RKO (cell line): ENCODE measurements around the gene UBE2D4.
"Not testable (repeated sequence)": the region's sequence is repeated elsewhere in the genome, so short reads cannot be mapped to it uniquely, and the experiment has no call there.

Experiments
- DNase-seq: peaks from one replicate; pipeline ENCODE4 v3.0.0-alpha.2; 2016; ENCODE audit warnings: low spot score

UBE2D4 gene

GRCh38 chr7:43968172-43969040 is 42.2 kb downstream of the UBE2D4 start:
- DNase-seq = not testable (repeated sequence)

- DNase-seq = not testable (repeated sequence)
These were observed 43.4 kb downstream of the UBE2D4 start for GRCh38 chr7:43969586-43969985.

DNA sequence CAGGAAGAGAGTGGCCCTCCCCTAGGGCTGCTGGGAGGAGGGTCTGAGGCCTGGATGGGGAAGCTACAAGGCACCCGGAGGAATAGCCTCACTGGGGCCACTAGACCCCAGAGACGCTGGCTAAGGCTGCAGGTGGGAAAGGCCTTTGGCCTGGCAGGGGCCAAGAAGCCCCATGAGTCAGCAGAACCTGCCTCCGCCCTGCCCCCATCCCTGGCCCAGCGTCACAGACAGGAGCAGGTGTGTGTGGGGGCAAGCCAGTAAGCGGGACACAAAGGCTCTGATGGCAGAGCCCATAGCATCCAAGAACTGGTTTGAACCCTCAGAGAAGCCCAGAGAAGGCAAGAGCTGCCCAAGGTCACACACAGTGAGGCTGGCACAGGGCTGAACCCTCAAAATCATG is 44.5 kb downstream of the UBE2D4 start:
- DNase-seq = not testable (repeated sequence)

DNA sequence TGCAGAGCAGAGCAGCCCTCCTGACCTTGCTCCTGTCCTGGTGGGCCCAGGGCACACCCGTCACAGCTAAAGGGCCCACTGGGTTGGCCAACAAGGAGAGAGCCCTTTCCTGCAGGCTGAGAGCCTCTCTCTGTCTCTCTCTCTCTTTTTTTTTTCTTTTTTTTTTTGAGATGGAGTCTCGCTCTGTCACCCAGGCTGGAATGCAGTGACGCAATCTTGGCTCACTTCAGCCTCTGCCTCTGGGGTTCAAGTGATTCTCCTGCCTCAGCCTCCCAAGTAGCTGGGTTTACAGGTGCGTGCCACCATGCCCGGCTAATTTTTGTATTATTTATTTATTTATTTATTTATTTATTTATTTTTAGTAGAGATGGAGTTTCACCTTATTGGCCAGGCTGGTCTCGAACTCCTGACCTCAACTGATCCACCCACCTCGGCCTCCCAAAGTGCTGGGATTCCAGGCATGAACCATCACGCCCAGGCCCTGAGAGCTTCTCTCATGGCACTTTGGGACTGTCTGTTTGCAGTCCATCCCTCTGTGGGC is 47.9 kb downstream of the UBE2D4 start:
- DNase-seq = not testable (repeated sequence)

GRCh38 chr7:43974725-43975482 is 48.7 kb downstream of the UBE2D4 start:
- not testable (repeated sequence) for DNase-seq

DNA sequence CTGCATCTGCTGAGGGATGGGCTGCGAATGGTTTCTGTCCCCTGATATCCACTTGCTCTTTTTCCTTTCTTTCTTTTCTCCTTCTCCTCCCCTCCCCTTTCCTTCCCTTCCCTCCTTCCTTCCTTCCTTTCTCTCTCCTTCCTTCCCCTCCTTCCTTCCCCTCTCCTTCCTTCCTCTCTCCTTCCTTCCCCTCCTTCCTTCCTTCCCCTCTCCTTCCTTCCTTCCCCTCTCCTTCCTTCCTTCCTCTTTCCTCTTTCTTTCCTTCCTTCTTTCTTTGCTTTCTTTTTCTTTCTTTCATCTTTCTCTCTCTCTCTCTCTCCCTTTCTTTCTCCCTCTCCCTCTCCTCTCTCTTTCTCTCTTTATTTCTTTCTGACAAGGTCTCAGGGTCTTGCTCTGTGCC is 51.3 kb downstream of the UBE2D4 start:
- DNase-seq = no peak

DNA sequence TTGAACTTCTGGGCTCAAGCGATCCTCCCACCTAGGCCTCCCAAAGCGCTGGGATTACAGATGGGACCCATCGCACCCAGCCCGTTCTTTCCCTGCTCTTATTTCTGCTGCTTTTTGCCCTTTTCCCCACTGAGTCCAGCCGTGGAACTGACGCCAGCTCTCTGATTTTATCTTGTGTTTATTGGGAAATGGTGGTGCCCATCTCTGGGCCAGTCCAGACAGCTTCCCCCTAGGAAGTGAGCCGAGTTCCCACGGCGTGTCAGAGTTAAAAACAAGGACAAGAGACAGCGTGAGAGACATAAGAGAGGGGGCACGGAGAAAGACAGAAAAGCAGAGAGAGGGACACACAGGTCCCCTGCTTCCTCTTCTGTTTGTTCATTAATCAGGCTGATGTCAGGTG is 51.9 kb downstream of the UBE2D4 start:
- DNase-seq = not testable (repeated sequence)

- not testable (repeated sequence) for DNase-seq
These were observed 56.6 kb downstream of the UBE2D4 start for GRCh38 chr7:43982848-43983247.

- not testable (repeated sequence) for DNase-seq
These were observed 57.5 kb downstream of the UBE2D4 start for GRCh38 chr7:43983736-43984135.

DNA sequence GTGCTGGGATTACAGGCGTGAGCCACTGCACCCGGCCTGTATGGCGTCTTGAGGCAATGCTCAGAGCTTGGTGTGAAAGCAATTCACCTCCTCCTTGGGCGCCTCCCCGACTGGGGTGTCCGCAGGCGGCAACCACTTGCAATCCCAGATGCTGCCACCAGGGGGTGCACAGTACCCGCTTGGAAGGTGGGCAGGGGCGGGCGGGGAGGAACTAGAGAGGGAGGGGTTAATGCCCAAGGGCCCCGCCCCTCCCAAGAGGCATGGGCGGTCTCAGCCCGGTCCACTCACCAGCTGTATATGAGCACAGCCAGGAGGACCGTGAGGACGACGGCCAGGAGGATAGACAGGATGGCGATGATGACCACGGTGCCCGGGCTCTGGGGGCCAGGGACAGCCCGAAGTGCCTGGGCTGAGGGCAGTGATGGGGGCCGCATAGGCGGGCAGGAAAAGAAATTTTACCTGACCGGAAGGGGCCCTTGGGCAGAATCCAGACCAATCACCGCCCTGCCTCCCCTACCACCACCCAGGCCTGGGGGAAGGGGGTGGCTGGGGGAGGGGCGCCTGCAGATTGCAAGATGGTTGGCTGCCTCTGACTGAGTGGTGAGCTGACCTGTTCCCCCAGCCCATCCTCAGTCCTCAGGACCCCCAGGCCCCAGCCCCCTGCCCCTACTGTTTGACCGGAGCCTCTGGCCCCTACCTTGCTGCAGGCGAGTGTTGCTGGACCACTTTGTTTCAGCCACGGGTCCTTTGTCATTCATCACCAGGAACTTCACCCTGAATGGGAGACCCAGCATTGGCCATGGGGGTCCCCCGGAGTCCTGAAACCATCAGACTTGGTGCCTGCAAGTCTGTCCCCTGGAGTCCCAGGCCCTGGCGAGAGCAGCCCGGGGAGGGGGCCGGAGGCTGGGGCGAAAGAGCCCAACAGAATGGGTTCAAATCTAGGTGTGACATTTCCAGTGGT is 59.9 kb downstream of the UBE2D4 start:
- DNase-seq = peak; percentile 69

DNA sequence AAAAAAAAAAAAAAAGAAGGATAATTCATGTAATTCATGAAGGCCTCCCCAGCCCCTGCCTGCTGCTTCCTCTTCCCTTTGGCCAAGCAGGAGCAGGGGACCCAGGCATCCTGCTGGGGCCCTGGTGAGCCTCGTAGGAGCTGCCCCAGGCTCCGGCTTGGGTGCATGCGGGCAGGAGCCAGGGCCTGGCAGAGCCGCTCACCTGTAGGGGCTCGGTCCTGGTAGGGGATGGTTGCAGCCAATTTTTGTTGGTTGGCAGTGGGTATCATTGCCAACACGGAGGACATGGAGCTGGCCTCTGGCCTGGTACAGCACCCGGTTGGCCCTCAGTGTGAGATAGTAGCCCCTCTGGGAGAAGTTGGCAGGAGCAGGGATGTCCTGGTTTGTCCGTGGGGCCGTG is 61.2 kb downstream of the UBE2D4 start:
- DNase-seq = not testable (repeated sequence)

DNA sequence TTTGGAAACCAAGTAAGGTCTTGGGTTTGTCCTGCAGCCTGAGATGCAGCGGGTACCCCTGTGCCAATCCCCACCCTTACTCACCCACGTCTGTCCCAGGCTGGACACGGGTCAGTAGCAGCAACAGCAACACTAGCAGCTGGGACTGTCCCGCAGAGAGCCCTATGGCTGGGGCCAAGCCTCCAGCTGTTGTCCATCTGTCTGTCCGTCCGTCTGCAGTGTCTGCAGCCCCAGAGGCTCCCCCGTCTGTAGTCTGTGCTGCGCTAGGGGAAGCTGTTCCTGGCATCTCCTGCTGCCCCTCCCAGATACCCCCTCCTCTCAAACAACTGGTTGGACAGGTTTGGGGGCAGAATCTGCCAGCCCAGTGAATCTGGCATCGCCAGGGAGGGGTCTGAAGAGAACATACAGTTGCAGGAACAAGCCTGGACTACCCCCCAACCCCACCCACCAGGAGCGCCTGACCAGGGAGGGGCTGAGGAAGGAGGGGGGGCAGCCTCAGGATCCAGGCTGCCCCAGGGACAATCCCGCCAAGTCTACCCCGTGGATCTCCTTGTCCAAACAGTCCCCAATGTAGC is 63.9 kb downstream of the UBE2D4 start:
- DNase-seq = not testable (repeated sequence)

DNA sequence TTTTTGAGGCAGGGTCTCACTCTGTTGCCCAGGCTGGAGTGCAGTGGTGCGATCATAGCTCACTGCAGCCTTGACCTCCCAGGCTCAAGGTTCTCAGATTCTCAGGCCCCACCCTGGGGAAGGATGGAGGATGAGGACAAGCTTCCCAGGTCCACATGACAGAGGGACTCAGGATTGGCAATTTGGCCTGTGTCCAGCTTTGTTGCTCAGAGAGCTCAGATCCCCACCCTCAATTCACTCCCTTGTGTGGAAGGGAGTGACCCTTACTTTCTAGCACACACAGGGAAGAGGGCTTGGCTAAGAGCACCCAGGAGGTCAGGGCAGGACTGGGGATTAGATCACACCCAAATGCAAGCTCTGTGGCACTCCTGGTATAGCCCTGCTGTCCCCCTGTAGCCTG is 64.6 kb downstream of the UBE2D4 start:
- DNase-seq = not testable (repeated sequence)

GRCh38 chr7:43992896-43993295 is 66.7 kb downstream of the UBE2D4 start:
- DNase-seq = not testable (repeated sequence)

DNA sequence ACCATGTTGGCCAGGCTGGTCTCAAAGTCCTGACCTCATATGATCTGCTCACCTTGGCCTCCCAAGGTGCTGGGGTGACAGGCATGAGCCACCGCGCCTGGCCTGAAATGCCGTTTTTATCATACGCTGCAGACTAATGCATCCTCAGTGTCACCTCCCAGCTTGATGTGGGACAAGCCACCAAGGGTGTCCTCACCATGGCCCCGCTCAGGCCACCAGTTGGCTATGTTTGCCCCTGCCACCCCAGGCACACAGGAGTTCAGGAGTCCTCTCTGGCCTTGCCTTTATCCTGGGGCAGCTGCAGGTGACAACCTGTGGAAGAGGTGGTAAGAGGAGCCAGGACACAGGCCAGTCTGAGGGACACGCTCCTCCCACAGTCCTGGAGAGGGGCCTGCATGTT is 68.4 kb downstream of the UBE2D4 start:
- DNase-seq = not testable (repeated sequence)

DNA sequence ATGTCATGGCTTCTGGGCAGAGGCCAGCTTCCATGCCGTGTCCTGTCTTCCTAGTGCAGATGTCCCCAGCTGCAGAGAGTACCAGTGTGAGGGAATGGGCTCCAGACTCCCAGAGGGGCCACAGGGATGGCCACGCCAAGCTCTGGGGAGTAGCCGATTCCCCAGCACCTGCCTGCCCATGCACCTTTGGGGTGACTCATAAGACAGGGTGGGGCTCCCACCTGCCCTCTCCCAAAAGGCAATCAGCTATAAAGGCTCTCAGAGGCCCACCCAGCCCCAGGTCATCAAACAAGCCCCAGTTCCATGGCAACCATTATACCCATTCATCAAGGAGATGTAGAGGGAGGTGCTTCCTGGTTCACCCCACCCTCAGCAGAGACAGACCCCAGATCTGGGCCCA is 71.3 kb downstream of the UBE2D4 start, which contains the start of gene SPDYE1:
Gene SPDYE1, plus strand, starts transcription at position 366 of the 400 bp plus-strand sequence. CDS start 2,053 bp downstream, outside the sequence.
- DNase-seq = not testable (repeated sequence)
